NCI-H226 (cell line): ENCODE measurements around the gene KAT8.
A peak's percentile ranks its signal among the peaks of the same experiment; 100 is the strongest.
"Not testable (repeated sequence)": the region's sequence is repeated elsewhere in the genome, so short reads cannot be mapped to it uniquely, and the experiment has no call there.

Source experiments
- DNase-seq: peaks from one replicate; pipeline ENCODE4 v3.0.0-alpha.2; 2015

KAT8 gene

DNA sequence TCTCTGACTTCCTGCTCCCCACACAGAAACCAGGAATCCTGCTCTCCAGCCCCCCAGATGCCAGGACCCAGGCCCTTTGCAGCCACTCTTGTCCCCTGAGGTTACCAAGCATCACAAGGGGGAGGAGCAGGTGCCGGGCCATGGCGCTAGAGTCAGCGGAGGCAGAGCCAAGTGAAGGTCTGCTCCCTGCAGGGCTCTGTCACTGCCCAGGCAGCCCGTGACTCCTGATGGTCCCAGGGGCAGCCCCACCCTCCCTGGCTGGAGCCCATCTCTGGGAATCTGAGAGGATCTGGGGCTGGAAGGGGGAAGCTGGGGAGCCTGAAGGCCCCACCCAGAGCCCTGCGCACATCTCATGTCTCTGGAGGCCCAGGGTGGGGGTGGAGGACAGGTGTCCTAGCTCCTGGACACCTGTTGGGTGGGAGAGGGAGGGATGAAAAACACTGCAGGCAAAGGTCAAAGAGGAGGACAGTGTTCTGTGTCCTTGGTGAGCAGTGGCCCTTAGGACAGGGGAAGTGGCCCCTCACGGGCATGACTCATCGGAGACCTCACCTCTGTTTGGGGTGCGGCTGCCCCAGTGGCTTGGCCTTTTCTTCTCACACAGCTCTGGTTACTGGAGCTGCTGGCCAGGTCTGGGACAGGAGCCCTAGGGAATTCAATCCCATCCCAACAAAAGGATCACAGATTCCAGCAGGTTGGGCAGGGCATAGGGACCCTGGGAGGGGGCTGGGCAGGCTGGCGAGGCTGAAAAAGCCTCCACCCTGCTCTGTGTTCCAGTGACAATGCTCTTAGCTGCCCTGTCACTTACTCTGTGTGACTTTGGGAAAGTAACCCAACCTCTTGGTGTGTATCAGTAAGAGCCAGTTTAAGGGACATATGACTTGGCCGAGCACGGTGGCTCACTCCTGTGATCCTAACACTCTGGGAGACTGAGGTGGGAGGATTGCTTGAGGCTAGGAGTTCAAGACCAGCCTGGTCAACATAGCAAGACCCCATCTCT is 32.7 kb downstream of the KAT8 start, which contains the start of gene PRSS36:
Gene PRSS36 (minus strand): TSS at position 173 of the 997 bp plus-strand sequence. CDS start 31 bp downstream, at position 142.
- DNase-seq = no peak

DNA sequence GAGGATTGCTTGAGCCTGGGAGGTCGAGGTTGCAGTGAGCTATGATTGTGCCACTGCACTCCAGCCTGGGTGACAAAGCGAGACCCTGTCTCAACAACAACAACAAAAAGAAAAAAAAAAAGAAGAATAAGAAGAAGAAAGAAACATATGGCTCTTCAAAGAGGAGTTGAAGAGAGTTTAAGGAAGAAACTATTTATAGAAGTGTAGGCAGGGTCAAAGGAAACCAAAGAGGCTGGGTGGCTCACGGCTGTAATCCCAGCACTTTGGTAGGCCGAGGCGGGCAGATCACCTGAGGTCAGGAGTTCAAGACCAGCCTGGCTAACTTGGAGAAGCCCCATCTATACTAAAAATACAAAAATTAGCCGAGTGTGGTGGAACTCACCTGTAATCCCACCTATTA is 33.5 kb downstream of the KAT8 start:
- DNase-seq = not testable (repeated sequence)

DNA sequence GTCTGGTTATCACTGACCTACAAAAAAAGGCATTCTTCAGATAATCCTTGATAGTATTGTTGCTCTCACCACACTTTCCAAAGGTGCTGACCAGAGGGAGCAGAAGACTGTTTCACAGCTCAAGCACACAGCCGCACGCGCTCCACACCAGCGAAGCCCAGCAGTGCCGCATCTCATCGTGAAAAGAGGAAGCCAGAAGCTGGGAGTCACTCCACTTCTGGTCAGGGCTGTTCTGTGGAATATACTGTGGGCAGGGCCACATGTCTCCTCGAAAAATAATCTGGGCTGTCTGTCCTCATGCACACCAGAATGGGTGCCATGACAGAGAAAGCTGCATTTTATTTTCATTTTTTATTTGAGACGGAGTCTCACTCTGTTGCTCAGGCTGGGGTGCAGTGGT is 39.7 kb downstream of the KAT8 start:
- no peak for DNase-seq

- DNase-seq = no peak
Observed at GRCh38 chr16:31167315-31167714, 49.9 kb downstream of the KAT8 start.

- no peak for DNase-seq
Observed at GRCh38 chr16:31168848-31169247, 51.4 kb downstream of the KAT8 start.

DNA sequence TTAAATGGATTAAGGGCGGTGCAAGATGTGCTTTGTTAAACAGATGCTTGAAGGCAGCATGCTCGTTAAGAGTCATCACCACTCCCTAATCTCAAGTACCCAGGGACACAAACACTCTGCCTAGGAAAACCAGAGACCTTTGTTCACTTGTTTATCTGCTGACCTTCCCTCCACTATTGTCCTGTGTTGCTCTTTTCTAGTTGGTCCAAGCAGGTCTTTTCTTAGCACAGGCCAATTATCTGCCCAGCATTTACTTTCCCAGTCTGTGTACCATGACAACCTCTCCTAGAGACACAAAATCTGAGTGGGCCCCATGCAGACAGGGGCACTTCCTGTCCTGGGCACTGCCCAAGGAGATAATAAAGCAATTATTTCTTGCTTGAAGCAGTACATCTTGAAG is 52.6 kb downstream of the KAT8 start:
- DNase-seq = not testable (repeated sequence)

DNA sequence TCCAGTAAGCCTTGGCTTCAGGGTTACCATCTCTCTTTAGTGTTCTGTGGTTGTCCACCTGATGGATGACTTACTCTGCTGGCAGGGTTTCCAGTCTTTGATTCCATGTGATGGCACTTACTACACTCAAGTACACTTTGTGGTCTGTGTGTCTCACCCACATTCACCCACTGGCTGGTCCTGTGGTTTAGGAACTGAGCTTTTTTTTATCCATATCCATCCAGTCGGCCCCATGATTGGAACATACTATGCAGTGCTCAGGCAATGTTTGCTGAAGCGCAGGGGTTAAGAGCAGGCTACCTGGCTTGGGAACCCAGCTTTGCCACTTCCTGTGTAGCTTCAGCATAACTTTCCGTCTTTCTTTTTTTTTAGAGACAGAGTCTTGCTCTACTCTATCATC is 59.7 kb downstream of the KAT8 start:
- peak; percentile 45 for DNase-seq

GRCh38 chr16:31179219-31179746 is 61.8 kb downstream of the KAT8 start:
- DNase-seq = no peak

- DNase-seq = peak; percentile 68
Observed at GRCh38 chr16:31179747-31180459, 62.4 kb downstream of the KAT8 start, which contains the start of gene FUS. FUS (plus strand) TSS chr16:31180139; CDS start chr16:31180215, 76 bp downstream.
